SU-DHL-6 (cell line): ENCODE results near the gene SARM1.

Source experiments
- H2AFZ ChIP-seq: fragments of 200-600 bp; sonication (generic); 2 replicates; pipeline ENCODE4 v1.6.1; 2014; ENCODE audit warnings: low read depth, mild to moderate bottlenecking, moderate library complexity, mixed read lengths, antibody characterized with exemption, low read length; ENCODE audit not compliant: severe bottlenecking
- H3F3A ChIP-seq: fragments of 200-600 bp; shearing (Covaris generic); 2 replicates; pipeline ENCODE4 v1.6.0; 2016; ENCODE audit warnings: antibody characterized with exemption, mild to moderate bottlenecking; ENCODE audit not compliant: insufficient read depth
- H3K27ac ChIP-seq: fragments of 200-600 bp; sonication (generic); 2 replicates; pipeline ENCODE4 v1.5.1; 2016; ENCODE audit warnings: low read depth, mild to moderate bottlenecking, low read length, moderate library complexity, mixed read lengths
- H3K27me3 ChIP-seq: fragments of 200-600 bp; sonication (generic), shearing (Covaris generic); 2 replicates; pipeline ENCODE4 v1.6.0; 2014; ENCODE audit warnings: mild to moderate bottlenecking, low read length
- H3K36me3 ChIP-seq: fragments of 200-600 bp; sonication (generic); 2 replicates; pipeline ENCODE4 v1.6.1; 2014; ENCODE audit warnings: mild to moderate bottlenecking, low read length, mixed read lengths
- H3K4me2 ChIP-seq: fragments of 300-600, 200-600 bp; shearing (Covaris generic), sonication (generic); 2 replicates; pipeline ENCODE4 v1.6.0; 2014; ENCODE audit warnings: low read length, low read depth, mild to moderate bottlenecking; ENCODE audit not compliant: poor library complexity, severe bottlenecking
- H3K4me3 ChIP-seq: fragments of 200-600 bp; sonication (generic); 2 replicates; pipeline ENCODE4 v1.5.1; 2014; ENCODE audit warnings: antibody characterized with exemption, low read length, mild to moderate bottlenecking, mixed read lengths; ENCODE audit not compliant: insufficient read depth, poor library complexity, severe bottlenecking
- H3K79me2 ChIP-seq: fragments of 200-600 bp; sonication (generic); 2 replicates; pipeline ENCODE4 v1.6.1; 2014; ENCODE audit warnings: mild to moderate bottlenecking, low read length, moderate library complexity; ENCODE audit not compliant: insufficient read depth
- H3K9ac ChIP-seq: fragments of 200-600 bp; sonication (generic); 2 replicates; pipeline ENCODE4 v1.7.0; 2014; ENCODE audit warnings: mild to moderate bottlenecking, low read length
- H3K9me2 ChIP-seq: fragments of 200-600 bp; sonication (generic); replicated peaks from 2 replicates; pipeline ENCODE4 v1.6.1; 2014; ENCODE audit warnings: low read length; ENCODE audit not compliant: insufficient read depth
- H3K9me3 ChIP-seq: fragments of 200-600 bp; sonication (generic); 2 replicates; pipeline ENCODE4 v1.6.1; 2014; ENCODE audit warnings: low read length, mixed read lengths; ENCODE audit not compliant: insufficient read depth
- H4K20me1 ChIP-seq: fragments of 200-600 bp; sonication (generic); 2 replicates; pipeline ENCODE4 v1.6.1; 2014; ENCODE audit warnings: low read depth, mild to moderate bottlenecking, antibody characterized with exemption, low read length, moderate library complexity, mixed read lengths
- CTCF ChIP-seq: fragments of 200-600 bp; sonication (generic); IDR thresholded peaks from one replicate; pipeline ENCODE4 v1.5.1; 2017; ENCODE audit warnings: antibody characterized with exemption, mild to moderate bottlenecking, low read length, moderate library complexity; ENCODE audit not compliant: insufficient read depth, poor library complexity, severe bottlenecking
- EZH2phosphoT487 ChIP-seq: fragments of 200-600 bp; sonication (generic), shearing (Covaris generic); conservative IDR thresholded peaks from 2 replicates; pipeline ENCODE4 v1.6.1; 2018; ENCODE audit warnings: mild to moderate bottlenecking, antibody characterized with exemption, low read length, moderate library complexity, mixed read lengths

SARM1 gene

GRCh38 chr17:28399808-28400207 lies 28.3 kb downstream of the SARM1 start:
- Histone ChIP-seq H3K79me2 (no peaks in the 10 kb centered on the region), H2AFZ (no peak overlapping the region), H4K20me1 (no peaks in the 10 kb centered on the region), H3K9ac (no peak overlapping the region), H3K36me3 (no peaks in the 10 kb centered on the region), H3K27ac (no peak overlapping the region), H3K4me3 (no peak overlapping the region), H3K27me3 (no peaks in the 10 kb centered on the region), H3K9me3 (no peaks in the 10 kb centered on the region), H3K4me2 (no peak overlapping the region), H3F3A (no peaks in the 10 kb centered on the region), H3K9me2 (no peaks in the 10 kb centered on the region)
- TF ChIP-seq CTCF (no peak), EZH2phosphoT487 (no peak)

- Histone ChIP-seq H3K27ac (no peak overlapping the region), H3K4me3 (no peak overlapping the region), H4K20me1 (no peaks in the 10 kb centered on the region), H3K4me2 (no peak overlapping the region), H3K9me2 (no peaks in the 10 kb centered on the region), H3K79me2 (no peaks in the 10 kb centered on the region), H3K36me3 (no peaks in the 10 kb centered on the region), H3K9me3 (no peaks in the 10 kb centered on the region), H2AFZ (no peak overlapping the region), H3K9ac (no peak overlapping the region), H3F3A (no peaks in the 10 kb centered on the region), H3K27me3 (no peaks in the 10 kb centered on the region)
- TF ChIP-seq CTCF = no peak
- no peak for TF ChIP-seq EZH2phosphoT487
These were observed 30.7 kb downstream of the SARM1 start for GRCh38 chr17:28402224-28402630.

- H3F3A ChIP-seq = no peaks in the 10 kb centered on the region
- H2AFZ ChIP-seq = no peak overlapping the region
- H4K20me1 ChIP-seq = no peaks in the 10 kb centered on the region
- TF ChIP-seq CTCF (no peak), EZH2phosphoT487 (no peak)
- no peak overlapping the region for H3K9ac ChIP-seq
- H3K4me3 ChIP-seq = no peak overlapping the region
- no peaks in the 10 kb centered on the region for H3K36me3 ChIP-seq
- no peaks in the 10 kb centered on the region for H3K9me3 ChIP-seq
- H3K79me2 ChIP-seq = no peaks in the 10 kb centered on the region
- H3K4me2 ChIP-seq = no peak overlapping the region
- no peaks in the 10 kb centered on the region for H3K27me3 ChIP-seq
- H3K9me2 ChIP-seq = no peaks in the 10 kb centered on the region
- H3K27ac ChIP-seq = no peak overlapping the region
These were observed 31.4 kb downstream of the SARM1 start for GRCh38 chr17:28402844-28403243.

GRCh38 chr17:28404007-28404406 lies 32.5 kb downstream of the SARM1 start:
- no peaks in the 10 kb centered on the region for H3K9me2 ChIP-seq
- no peak overlapping the region for H3K4me3 ChIP-seq
- H4K20me1 ChIP-seq = no peaks in the 10 kb centered on the region
- H3K9me3 ChIP-seq = no peaks in the 10 kb centered on the region
- TF ChIP-seq EZH2phosphoT487 (no peak), CTCF (no peak)
- H3K9ac ChIP-seq = no peak overlapping the region
- no peaks in the 10 kb centered on the region for H3F3A ChIP-seq
- no peaks in the 10 kb centered on the region for H3K36me3 ChIP-seq
- no peak overlapping the region for H3K4me2 ChIP-seq
- H3K79me2 ChIP-seq = no peaks in the 10 kb centered on the region
- no peak overlapping the region for H2AFZ ChIP-seq
- no peaks in the 10 kb centered on the region for H3K27me3 ChIP-seq
- no peak overlapping the region for H3K27ac ChIP-seq
